BLaER1 treated with 17β-estradiol and CSF1 and Interleukin-3, amounts not matched to agents 10 nM and 100 nM (cell line): ENCODE measurements around the gene THSD7A.
A peak's percentile ranks its signal among the peaks of the same experiment; 100 is the strongest.

Source experiments
- H3K27ac ChIP-seq, 11 experiments: shearing (Covaris generic); formaldehyde crosslinking; 2 replicates each; pipeline ENCODE4 v1.8.1; 2022
- H3K27me3 ChIP-seq, 11 experiments: shearing (Covaris generic); formaldehyde crosslinking; 2 replicates each; pipeline ENCODE4 v1.8.1; 2022
- H3K36me3 ChIP-seq, 11 experiments: shearing (Covaris generic); formaldehyde crosslinking; 2 replicates each; pipeline ENCODE4 v1.8.1; 2022
- H3K4me1 ChIP-seq, 10 experiments: shearing (Covaris generic); formaldehyde crosslinking; 2 replicates each; pipeline ENCODE4 v1.8.1; 2022
- H3K4me2 ChIP-seq, 11 experiments: shearing (Covaris generic); formaldehyde crosslinking; 2 replicates each; pipeline ENCODE4 v1.8.1; 2022
- H3K4me3 ChIP-seq, 10 experiments: shearing (Covaris generic); formaldehyde crosslinking; 2 replicates each; pipeline ENCODE4 v1.8.1; 2022
- H3K9ac ChIP-seq, 11 experiments: shearing (Covaris generic); formaldehyde crosslinking; 2 replicates each; pipeline ENCODE4 v1.8.1; 2022
- H3K9me3 ChIP-seq, 11 experiments: shearing (Covaris generic); formaldehyde crosslinking; replicated peaks in 1 of 11; 2 replicates each; pipeline ENCODE4 v1.8.1; 2022
- H4K20me1 ChIP-seq, 11 experiments: shearing (Covaris generic); formaldehyde crosslinking; 2 replicates each; pipeline ENCODE4 v1.8.1; 2022
- Cebpa-rat ChIP-seq, 11 experiments: shearing (Covaris generic); IDR thresholded peaks; 2 replicates each; pipeline ENCODE4 v1.8.1; 2022

THSD7A gene

DNA sequence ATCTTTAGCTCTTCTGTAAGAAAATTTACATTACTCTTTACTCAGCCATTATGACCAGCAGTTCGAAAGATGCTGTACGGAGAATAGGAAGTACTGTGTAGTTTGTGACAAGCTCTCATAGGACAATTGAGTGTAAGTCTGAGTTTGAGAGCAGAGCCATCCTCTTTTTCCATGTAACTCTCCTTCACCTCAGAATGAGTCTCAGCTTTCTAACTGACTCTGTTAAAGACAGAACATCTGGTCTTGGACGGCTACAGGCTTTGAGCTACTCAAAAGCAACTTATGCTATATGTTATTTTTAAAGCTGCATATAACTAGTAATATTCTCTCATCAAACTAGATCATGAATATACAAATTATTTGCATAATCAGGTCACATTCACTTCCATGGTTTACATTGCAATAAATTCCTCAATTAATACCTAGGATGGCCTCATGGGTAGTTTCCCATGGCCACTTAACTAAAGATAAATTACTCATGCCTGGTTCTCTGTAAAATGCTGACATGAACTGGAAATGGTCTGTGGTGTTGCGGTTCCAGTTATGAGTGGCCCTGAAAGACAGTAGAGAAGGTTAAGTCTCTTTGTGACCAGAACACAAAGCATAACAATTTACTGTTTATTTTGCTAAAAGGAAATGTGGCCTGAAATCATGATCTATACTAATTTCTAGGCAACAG lies 499.7 kb downstream of the THSD7A start:
- Histone ChIP-seq H3K4me3 (no peak overlapping the region), H3K4me2 (no peak overlapping the region), H3K9me3 (no peaks in the 10 kb centered on the region), H3K9ac (no peak overlapping the region), H4K20me1 (no peaks in the 10 kb centered on the region), H3K27ac (no peak overlapping the region), H3K36me3 (no peaks in the 10 kb centered on the region), H3K4me1 (peaks cover 0 to 14% (median 3%) of the 10 kb centered on the region in 10 experiments; a peak in 10 of 20 replicates), H3K27me3 (no peaks in the 10 kb centered on the region)
- no peak for TF ChIP-seq Cebpa-rat (IDR thresholded peaks at IDR 0.05)

DNA sequence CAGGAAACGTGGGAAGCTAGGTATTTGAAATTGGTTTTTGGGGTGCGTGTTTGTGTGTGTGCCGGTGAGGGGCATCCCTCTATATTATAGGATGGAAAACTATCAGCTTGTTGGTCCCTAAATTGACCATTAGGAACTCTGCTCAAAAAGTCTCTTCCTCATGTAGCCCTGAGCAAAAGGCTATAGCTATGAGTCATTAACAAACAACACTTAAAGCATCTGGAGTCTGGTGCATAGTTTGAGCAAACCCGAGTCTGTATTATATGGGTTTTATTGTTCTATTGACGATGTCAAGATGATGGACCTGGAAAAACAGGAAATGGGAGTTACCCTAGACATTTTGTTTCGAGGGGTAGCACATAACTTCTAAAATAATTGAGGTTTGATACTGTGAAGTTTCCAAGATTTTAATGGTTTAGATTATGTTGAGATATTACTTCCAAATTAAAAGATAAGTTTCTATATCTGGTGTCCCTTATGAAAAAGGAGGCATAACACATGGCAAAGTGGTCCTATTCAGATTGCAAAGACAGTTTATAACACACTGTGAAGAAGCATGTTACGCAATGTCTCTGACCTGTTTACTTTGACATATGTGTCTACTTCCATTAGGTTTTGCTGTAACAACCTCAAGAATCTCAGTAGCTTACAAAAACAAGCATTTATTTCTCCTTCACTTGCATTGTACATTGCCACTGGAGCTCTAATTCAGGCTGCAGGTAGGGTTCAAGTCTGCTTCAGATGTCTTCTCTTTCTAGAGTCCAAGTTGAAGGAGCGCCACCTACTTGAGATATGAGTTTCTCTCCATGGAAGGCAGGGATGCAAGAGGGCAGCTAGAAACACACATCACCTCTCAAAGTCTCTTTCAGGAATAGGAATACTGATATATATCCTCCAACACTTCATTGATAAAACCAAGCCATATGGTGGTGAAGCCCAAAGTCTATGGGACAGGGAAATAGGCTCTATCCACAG lies 500.6 kb downstream of the THSD7A start:
- Histone ChIP-seq H3K4me3 (no peak overlapping the region), H3K9me3 (no peaks in the 10 kb centered on the region), H3K4me1 (peaks cover 0 to 14% (median 3%) of the 10 kb centered on the region in 10 experiments; a peak in 10 of 20 replicates), H3K27me3 (no peaks in the 10 kb centered on the region), H3K4me2 (peak overlapping the region in 5 of 11 experiments; percentile 10 to 49 (median 35); a peak in 4 of 22 replicates), H4K20me1 (no peaks in the 10 kb centered on the region), H3K36me3 (no peaks in the 10 kb centered on the region), H3K9ac (no peak overlapping the region), H3K27ac (no peak overlapping the region)
- peak in 5 of 11 experiments; percentile 11 to 82 (median 55); a peak in 6 of 22 replicates for TF ChIP-seq Cebpa-rat (IDR thresholded peaks at IDR 0.05)

DNA sequence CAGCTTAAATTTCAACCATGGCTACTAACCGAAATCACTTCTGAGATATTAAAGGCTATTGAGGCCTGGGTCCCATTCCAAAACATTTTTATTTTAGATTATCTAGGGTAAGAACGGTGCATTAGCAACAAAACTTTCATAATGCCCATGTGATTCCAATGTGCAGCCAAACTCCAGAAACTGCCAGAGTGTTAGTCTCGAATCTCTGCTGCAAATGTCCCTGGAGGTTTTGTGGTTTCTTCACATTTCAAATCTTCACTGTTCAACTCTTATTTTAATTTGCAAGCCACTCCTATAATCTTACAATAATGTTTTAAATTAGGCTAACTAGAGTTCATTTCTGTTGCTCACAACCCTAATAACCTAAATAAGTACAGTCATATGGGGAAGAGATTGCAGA lies 501.3 kb downstream of the THSD7A start:
- Histone ChIP-seq H3K27me3 (no peaks in the 10 kb centered on the region), H3K9ac (no peak overlapping the region), H3K4me1 (peaks cover 0 to 14% (median 3%) of the 10 kb centered on the region in 10 experiments; a peak in 10 of 20 replicates), H3K4me2 (peak overlapping the region in 6 of 11 experiments; percentile 10 to 49 (median 34); a peak in 6 of 22 replicates), H3K27ac (no peak overlapping the region), H3K4me3 (no peak overlapping the region), H4K20me1 (no peaks in the 10 kb centered on the region), H3K9me3 (no peaks in the 10 kb centered on the region), H3K36me3 (no peaks in the 10 kb centered on the region)
- no peak for TF ChIP-seq Cebpa-rat (IDR thresholded peaks at IDR 0.05)

DNA sequence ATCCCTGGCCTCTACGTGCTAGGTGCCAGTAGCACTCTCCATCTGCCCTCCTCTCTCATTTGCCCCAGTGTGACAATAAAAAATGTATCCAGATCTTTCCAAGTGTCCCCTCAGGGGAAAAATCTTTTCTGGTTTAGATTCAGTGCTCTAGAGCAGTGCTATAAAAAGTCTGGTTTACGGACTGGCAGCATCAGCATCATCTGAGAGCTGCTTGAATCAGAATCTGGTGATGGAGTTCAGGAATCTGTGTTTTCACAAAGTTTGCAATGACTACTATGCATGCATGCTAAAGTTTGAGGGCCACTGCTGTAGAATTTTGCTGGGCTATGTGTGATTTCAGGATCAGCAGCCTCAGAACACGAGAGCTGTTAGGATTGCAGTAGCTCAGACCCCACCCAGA lies 501.8 kb downstream of the THSD7A start:
- TF ChIP-seq Cebpa-rat (IDR thresholded peaks at IDR 0.05) = no peak
- Histone ChIP-seq H3K4me1 (peaks cover 0 to 14% (median 3%) of the 10 kb centered on the region in 10 experiments; a peak in 10 of 20 replicates), H4K20me1 (no peaks in the 10 kb centered on the region), H3K36me3 (no peaks in the 10 kb centered on the region), H3K27me3 (no peaks in the 10 kb centered on the region), H3K9me3 (no peaks in the 10 kb centered on the region), H3K4me3 (no peak overlapping the region), H3K27ac (no peak overlapping the region), H3K9ac (no peak overlapping the region), H3K4me2 (peak overlapping the region in 4 of 11 experiments; percentile 5 to 49 (median 22); a peak in 1 of 22 replicates)

DNA sequence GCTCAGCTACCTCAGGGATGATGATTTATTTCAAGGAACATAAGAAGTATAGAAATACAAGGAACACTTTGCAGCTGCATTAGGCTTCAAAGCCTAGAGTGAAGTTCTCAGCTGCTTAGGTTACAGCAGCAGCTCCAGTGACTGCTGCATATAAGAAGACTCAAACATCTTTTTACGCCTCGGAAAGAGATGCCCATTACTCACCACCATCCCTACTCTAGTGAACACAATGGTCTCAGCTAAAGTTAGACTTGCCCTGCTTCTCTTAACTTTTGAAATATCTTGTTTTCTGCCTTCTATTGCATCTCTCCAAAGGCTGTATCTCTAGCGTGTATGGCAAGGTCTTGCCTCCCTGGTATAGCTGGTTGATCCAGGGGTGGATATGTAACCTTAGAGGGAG lies 502.4 kb downstream of the THSD7A start:
- no peaks in the 10 kb centered on the region for H3K27me3 ChIP-seq
- no peak overlapping the region for H3K4me3 ChIP-seq
- H3K9ac ChIP-seq = no peak overlapping the region
- H3K36me3 ChIP-seq = no peaks in the 10 kb centered on the region
- H3K27ac ChIP-seq = no peak overlapping the region
- no peak for TF ChIP-seq Cebpa-rat (IDR thresholded peaks at IDR 0.05)
- peaks cover 0 to 14% (median 3%) of the 10 kb centered on the region in 10 experiments; a peak in 10 of 20 replicates for H3K4me1 ChIP-seq
- H3K9me3 ChIP-seq = no peaks in the 10 kb centered on the region
- H4K20me1 ChIP-seq = no peaks in the 10 kb centered on the region
- no peak overlapping the region for H3K4me2 ChIP-seq

DNA sequence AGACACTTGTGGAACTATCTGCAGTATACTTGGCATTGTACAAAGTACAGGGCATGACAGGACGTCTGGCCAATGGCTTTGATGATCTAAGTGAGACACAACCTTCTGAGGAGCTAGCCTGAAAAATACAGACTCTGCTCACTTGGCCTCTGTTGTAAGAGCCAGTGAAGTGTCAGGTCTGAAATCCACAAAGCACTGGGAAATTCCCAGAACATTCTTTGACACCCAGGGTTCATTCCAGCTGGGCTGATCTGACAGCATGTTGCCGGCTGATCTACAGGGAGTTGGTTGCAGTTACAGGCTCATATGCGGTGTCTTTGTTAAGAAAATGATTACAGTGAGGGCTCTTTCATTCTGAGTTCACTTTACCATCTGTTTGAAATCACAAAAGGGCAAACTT lies 503.7 kb downstream of the THSD7A start:
- Histone ChIP-seq H3K9ac (no peak overlapping the region), H3K4me2 (no peak overlapping the region), H3K4me1 (peaks cover 0 to 14% (median 3%) of the 10 kb centered on the region in 10 experiments; a peak in 10 of 20 replicates), H3K9me3 (no peaks in the 10 kb centered on the region), H3K27me3 (no peaks in the 10 kb centered on the region), H3K36me3 (no peaks in the 10 kb centered on the region), H3K4me3 (no peak overlapping the region), H4K20me1 (no peaks in the 10 kb centered on the region), H3K27ac (no peak overlapping the region)
- no peak for TF ChIP-seq Cebpa-rat (IDR thresholded peaks at IDR 0.05)

DNA sequence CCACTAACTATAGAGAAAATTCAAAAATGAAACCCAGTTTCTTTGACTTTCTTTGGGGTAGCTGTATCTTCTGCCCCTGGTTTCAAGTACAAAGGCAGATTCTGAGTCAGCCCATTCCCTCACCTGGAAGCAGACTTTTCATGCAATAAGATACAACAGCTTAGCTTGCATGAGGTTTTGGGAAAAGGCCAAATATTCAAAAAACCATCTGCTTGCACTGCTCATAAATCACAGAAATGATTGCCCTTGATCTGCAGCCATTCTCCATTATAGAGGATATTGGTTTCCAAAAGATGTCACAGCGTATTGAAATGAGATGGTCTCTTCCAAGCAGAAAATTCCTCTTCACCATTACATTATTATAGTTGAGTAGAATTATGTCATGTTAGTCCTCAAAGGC lies 504.4 kb downstream of the THSD7A start:
- H3K9me3 ChIP-seq = no peaks in the 10 kb centered on the region
- H3K4me1 ChIP-seq = peaks cover 0 to 14% (median 3%) of the 10 kb centered on the region in 10 experiments; a peak in 10 of 20 replicates
- TF ChIP-seq Cebpa-rat (IDR thresholded peaks at IDR 0.05) = no peak
- no peak overlapping the region for H3K9ac ChIP-seq
- no peak overlapping the region for H3K27ac ChIP-seq
- H3K4me2 ChIP-seq = no peak overlapping the region
- H4K20me1 ChIP-seq = no peaks in the 10 kb centered on the region
- no peak overlapping the region for H3K4me3 ChIP-seq
- H3K27me3 ChIP-seq = no peaks in the 10 kb centered on the region
- no peaks in the 10 kb centered on the region for H3K36me3 ChIP-seq
